WTC11 (cell line): Measurements from ENCODE around the gene GGCX. TPM values are rescaled to one million over a fixed set of nuclear protein-coding genes. Genes with fewer than 3 reads are reported as not detected.

Experiments used
- ATAC-seq: fragments of 200-7000 bp; cut with Tn5 transposase; 2 replicates; pipeline ENCODE4 v1.10.0; 2021; ENCODE audit warnings: mild to moderate bottlenecking, moderate library complexity
- CTCF ChIA-PET: fragments of 300-600 bp; sonication (Branson Sonifier 250); formaldehyde crosslinking; loops from one replicate; lab custom pipeline; 2021; ENCODE audit warnings: antibody characterized with exemption; lab: Charles Lee
- POLR2A ChIA-PET: fragments of 350-600 bp; sonication (Branson Sonifier 250); formaldehyde crosslinking; loops from one replicate; lab custom pipeline; 2021; ENCODE audit warnings: antibody characterized with exemption; lab: Charles Lee
- DNase-seq: peaks from one replicate; pipeline ENCODE4 v3.0.0; 2021; ENCODE audit warnings: low spot score
- H3K27ac Mint-ChIP-seq: 2 replicates; pipeline ENCODE4 v1.8.0; 2021; ENCODE audit warnings: mixed read lengths
- H3K27me3 Mint-ChIP-seq: 2 replicates; pipeline ENCODE4 v1.8.0; 2021; ENCODE audit warnings: low read depth, mild to moderate bottlenecking, moderate library complexity, mixed read lengths
- H3K36me3 Mint-ChIP-seq: 2 replicates; pipeline ENCODE4 v1.8.0; 2021; ENCODE audit warnings: mixed read lengths
- H3K4me1 Mint-ChIP-seq: 2 replicates; pipeline ENCODE4 v1.8.0; 2022; ENCODE audit warnings: mixed read lengths
- H3K4me3 Mint-ChIP-seq: 2 replicates; pipeline ENCODE4 v1.8.0; 2021; ENCODE audit warnings: mild to moderate bottlenecking, moderate library complexity, mixed read lengths
- H3K9me3 Mint-ChIP-seq: 2 replicates; pipeline ENCODE4 v1.8.0; 2021; ENCODE audit warnings: mixed read lengths
- CBFB ChIP-seq: sonication (generic); formaldehyde crosslinking; IDR thresholded peaks from 2 replicates; pipeline ENCODE4 v1.8.1; 2022; ENCODE audit warnings: mild to moderate bottlenecking, low read depth, missing genetic modification reagents
- E2F4 ChIP-seq: sonication (generic); formaldehyde crosslinking; IDR thresholded peaks from 2 replicates; pipeline ENCODE4 v1.8.1; 2022; ENCODE audit warnings: low read depth, mild to moderate bottlenecking, moderate library complexity, missing genetic modification reagents, borderline replicate concordance
- EMX1 ChIP-seq: fragments of 250-450 bp; sonication (Bioruptor Pico); IDR thresholded peaks from 2 replicates; pipeline ENCODE4 v1.8.0; 2021; ENCODE audit warnings: mild to moderate bottlenecking
- FOXJ3 ChIP-seq: sonication (generic); formaldehyde crosslinking; IDR thresholded peaks from 2 replicates; pipeline ENCODE4 v1.9.0; 2021; ENCODE audit warnings: missing genetic modification reagents, mild to moderate bottlenecking, borderline replicate concordance
- GABPB1 ChIP-seq: sonication (generic); formaldehyde crosslinking; IDR thresholded peaks from 2 replicates; pipeline ENCODE4 v1.8.1; 2023; ENCODE audit warnings: mild to moderate bottlenecking, missing genetic modification reagents
- KAT7 ChIP-seq: sonication (generic); formaldehyde crosslinking; IDR thresholded peaks from 2 replicates; pipeline ENCODE4 v1.8.1; 2023; ENCODE audit warnings: missing genetic modification reagents, mild to moderate bottlenecking, borderline replicate concordance
- MXD4 ChIP-seq: fragments of 250-450 bp; sonication (Bioruptor Pico); IDR thresholded peaks from 2 replicates; pipeline ENCODE4 v1.8.0; 2021; ENCODE audit warnings: mild to moderate bottlenecking, moderate library complexity, borderline replicate concordance
- NFATC4 ChIP-seq: fragments of 250-450 bp; sonication (Bioruptor Pico); IDR thresholded peaks from 2 replicates; pipeline ENCODE4 v1.9.0; 2021; ENCODE audit warnings: mild to moderate bottlenecking
- OVOL2 ChIP-seq: fragments of 250-450 bp; sonication (Bioruptor Pico); IDR thresholded peaks from 2 replicates; pipeline ENCODE4 v1.9.0; 2021; ENCODE audit warnings: mild to moderate bottlenecking, borderline replicate concordance
- PRDM15 ChIP-seq: sonication (generic); formaldehyde crosslinking; IDR thresholded peaks from 2 replicates; pipeline ENCODE4 v1.8.0; 2022; ENCODE audit warnings: missing genetic modification reagents
- PREB ChIP-seq: sonication (generic); formaldehyde crosslinking; IDR thresholded peaks from 2 replicates; pipeline ENCODE4 v1.8.1; 2022; ENCODE audit warnings: mild to moderate bottlenecking, missing genetic modification reagents, moderate library complexity, borderline replicate concordance
- PRRX2 ChIP-seq: fragments of 250-450 bp; sonication (Bioruptor Pico); IDR thresholded peaks from 2 replicates; pipeline ENCODE4 v1.8.0; 2021; ENCODE audit warnings: mild to moderate bottlenecking
- SMAD3 ChIP-seq: sonication (generic); formaldehyde crosslinking; IDR thresholded peaks from 2 replicates; pipeline ENCODE4 v1.8.0; 2022; ENCODE audit warnings: missing genetic modification reagents, mild to moderate bottlenecking, borderline replicate concordance
- SMAD4 ChIP-seq: sonication (generic); formaldehyde crosslinking; IDR thresholded peaks from 2 replicates; pipeline ENCODE4 v1.8.0; 2022; ENCODE audit warnings: mild to moderate bottlenecking, missing genetic modification reagents
- SP1 ChIP-seq: sonication (generic); formaldehyde crosslinking; conservative IDR thresholded peaks from 2 replicates; pipeline ENCODE4 v1.8.1; 2022; ENCODE audit warnings: missing genetic modification reagents
- TCF7 ChIP-seq: sonication (generic); formaldehyde crosslinking; IDR thresholded peaks from 2 replicates; pipeline ENCODE4 v1.8.0; 2022; ENCODE audit warnings: mild to moderate bottlenecking, low read depth, missing genetic modification reagents, moderate library complexity
- USF2 ChIP-seq: sonication (generic); formaldehyde crosslinking; IDR thresholded peaks from 2 replicates; pipeline ENCODE4 v1.8.1; 2023; ENCODE audit warnings: mild to moderate bottlenecking, missing genetic modification reagents, moderate library complexity
- ZBTB43 ChIP-seq: sonication (generic); formaldehyde crosslinking; IDR thresholded peaks from 2 replicates; pipeline ENCODE4 v1.8.1; 2023; ENCODE audit warnings: mild to moderate bottlenecking, missing genetic modification reagents
- ZMAT4 ChIP-seq: fragments of 250-450 bp; sonication (Bioruptor Pico); IDR thresholded peaks from 2 replicates; pipeline ENCODE4 v1.9.0; 2021; ENCODE audit warnings: mild to moderate bottlenecking
- ZNF219 ChIP-seq: sonication (generic); formaldehyde crosslinking; IDR thresholded peaks from 2 replicates; pipeline ENCODE4 v1.8.0; 2023; ENCODE audit warnings: missing genetic modification reagents, mild to moderate bottlenecking, borderline replicate concordance
- ZNF396 ChIP-seq: fragments of 250-450 bp; sonication (Bioruptor Pico); IDR thresholded peaks from 2 replicates; pipeline ENCODE4 v1.8.0; 2021; ENCODE audit warnings: mild to moderate bottlenecking, moderate library complexity, borderline replicate concordance
- ZNF425 ChIP-seq: fragments of 250-450 bp; sonication (Bioruptor Pico); conservative IDR thresholded peaks from 2 replicates; pipeline ENCODE4 v1.9.0; 2021; ENCODE audit warnings: mild to moderate bottlenecking
- total RNA-seq: library from RNA; stranded (reverse); gene quantifications from 3 replicates; pipeline ENCODE4 v1.2.3, GENCODE V29; 2021

The GGCX gene
- total RNA-seq, 1 experiment from 2014 or later: 40.9 TPM

- no peaks in the 10 kb centered on the region; the same call in 1 of the 2 replicates for H3K27me3 Mint-ChIP-seq
- H3K9me3 Mint-ChIP-seq: no peaks in the 10 kb centered on the region
- TF ChIP-seq E2F4 (CRISPR knock-in tag): no peak
- TF ChIP-seq SMAD3 (CRISPR knock-in tag): no peak
- TF ChIP-seq USF2 (CRISPR knock-in tag): no peak
- TF ChIP-seq SMAD4 (CRISPR knock-in tag): no peak
- TF ChIP-seq NFATC4 (CRISPR knock-in tag): no peak
- no peak for TF ChIP-seq ZBTB43 (CRISPR knock-in tag)
- no peak for TF ChIP-seq OVOL2 (CRISPR knock-in tag)
- no peak for TF ChIP-seq EMX1
- 0 out of 2 replicates have a peak, but pooled peaks have one; percentile 19 for TF ChIP-seq GABPB1 (CRISPR knock-in tag)
- TF ChIP-seq, all 79 proteins: peak for 1
- H3K36me3 Mint-ChIP-seq: no peaks in the 10 kb centered on the region
- DNase-seq: no peak
- CTCF ChIA-PET: interaction anchor here (0.7 kb wide), 1 partner anchor 274 kb away, joined by 3 read pairs; no protein-coding TSS in a partner anchor
- no peaks in the 10 kb centered on the region for H3K4me1 Mint-ChIP-seq
- POLR2A ChIA-PET: no interaction called here
- H3K4me3 Mint-ChIP-seq: no peak overlapping the region
- no peak overlapping the region for H3K27ac Mint-ChIP-seq
- no peak for ATAC-seq
Observed at GRCh38 chr2:85516653-85517389, 44.5 kb downstream of the GGCX start.

- H3K4me1 Mint-ChIP-seq: no peaks in the 10 kb centered on the region
- no peak overlapping the region for H3K4me3 Mint-ChIP-seq
- ATAC-seq: no peak
- no peak for DNase-seq
- no peaks in the 10 kb centered on the region for H3K9me3 Mint-ChIP-seq
- H3K27me3 Mint-ChIP-seq: no peaks in the 10 kb centered on the region; the same call in 1 of the 2 replicates
- no peak overlapping the region for H3K27ac Mint-ChIP-seq
- no peaks in the 10 kb centered on the region for H3K36me3 Mint-ChIP-seq
- POLR2A ChIA-PET: no interaction called here
- CTCF ChIA-PET: interaction anchor here (1.0 kb wide), 1 partner anchor 93 kb away, joined by 3 read pairs; no protein-coding TSS in a partner anchor
- TF ChIP-seq PRRX2 (no peak), ZMAT4 (CRISPR knock-in tag) (no peak), MXD4 (CRISPR knock-in tag) (no peak), TCF7 (no peak), PRDM15 (CRISPR knock-in tag) (no peak), SP1 (CRISPR knock-in tag) (no peak), ZNF425 (no peak), PREB (CRISPR knock-in tag) (no peak), ZNF219 (CRISPR knock-in tag) (no peak), ZNF396 (CRISPR knock-in tag) (no peak), FOXJ3 (CRISPR knock-in tag) (no peak), CBFB (CRISPR knock-in tag) (no peak), KAT7 (CRISPR knock-in tag) (no peak)
Observed at GRCh38 chr2:85514323-85514722, 47.0 kb downstream of the GGCX start.
